Measurements from ENCODE around the gene LRRC74B.

DNA sequence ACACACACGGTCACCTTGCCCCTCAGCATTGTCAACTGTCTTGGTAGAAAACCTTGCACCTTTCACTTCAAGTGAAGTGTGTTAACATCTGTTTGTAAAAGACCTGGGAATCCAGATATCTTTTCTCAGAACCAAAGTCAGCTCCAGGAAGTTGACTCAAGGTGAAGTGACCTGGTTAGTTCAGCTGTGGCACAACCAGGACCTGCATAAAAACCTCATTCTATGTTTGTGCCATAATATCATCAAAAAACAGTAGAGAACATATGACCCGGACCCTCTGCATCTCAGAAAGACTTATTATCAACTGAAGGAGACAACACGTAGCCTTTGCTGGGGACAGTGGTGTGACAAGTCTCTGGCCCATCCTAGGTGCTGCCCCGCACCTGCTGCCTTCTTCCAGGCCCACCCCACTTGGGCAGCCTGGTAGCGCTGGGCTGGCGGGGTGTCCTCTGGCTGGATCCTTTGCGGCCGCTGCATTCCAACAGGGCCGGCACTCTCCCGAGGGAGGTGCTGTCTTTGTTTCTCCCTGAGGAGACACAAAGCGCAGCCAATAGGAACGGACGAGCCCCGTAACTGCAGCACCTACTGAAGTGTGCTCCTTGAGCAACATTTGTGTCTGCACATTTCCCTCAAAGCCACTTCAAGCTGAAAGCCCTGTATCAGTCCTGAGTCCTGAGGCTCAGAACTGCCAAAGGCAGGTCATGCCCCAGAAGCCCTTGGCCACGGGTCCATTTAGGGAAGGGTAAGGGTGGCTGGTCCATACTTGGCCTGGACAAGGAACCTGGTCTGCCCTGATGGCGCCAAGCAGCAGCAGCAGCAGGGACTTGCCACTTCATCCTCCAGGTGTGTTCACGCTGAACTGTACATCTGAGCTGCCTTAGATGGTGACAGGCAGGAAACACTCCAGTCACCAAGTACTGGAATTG lies 25.2 kb downstream of the LRRC74B start:
- TF ChIP-seq, protein P1, sequence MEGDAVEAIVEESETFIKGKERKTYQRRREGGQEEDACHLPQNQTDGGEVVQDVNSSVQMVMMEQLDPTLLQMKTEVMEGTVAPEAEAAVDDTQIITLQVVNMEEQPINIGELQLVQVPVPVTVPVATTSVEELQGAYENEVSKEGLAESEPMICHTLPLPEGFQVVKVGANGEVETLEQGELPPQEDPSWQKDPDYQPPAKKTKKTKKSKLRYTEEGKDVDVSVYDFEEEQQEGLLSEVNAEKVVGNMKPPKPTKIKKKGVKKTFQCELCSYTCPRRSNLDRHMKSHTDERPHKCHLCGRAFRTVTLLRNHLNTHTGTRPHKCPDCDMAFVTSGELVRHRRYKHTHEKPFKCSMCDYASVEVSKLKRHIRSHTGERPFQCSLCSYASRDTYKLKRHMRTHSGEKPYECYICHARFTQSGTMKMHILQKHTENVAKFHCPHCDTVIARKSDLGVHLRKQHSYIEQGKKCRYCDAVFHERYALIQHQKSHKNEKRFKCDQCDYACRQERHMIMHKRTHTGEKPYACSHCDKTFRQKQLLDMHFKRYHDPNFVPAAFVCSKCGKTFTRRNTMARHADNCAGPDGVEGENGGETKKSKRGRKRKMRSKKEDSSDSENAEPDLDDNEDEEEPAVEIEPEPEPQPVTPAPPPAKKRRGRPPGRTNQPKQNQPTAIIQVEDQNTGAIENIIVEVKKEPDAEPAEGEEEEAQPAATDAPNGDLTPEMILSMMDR (IDR thresholded peaks at IDR 0.05), result no peak
- no peak for TF ChIP-seq POLR2A (IDR thresholded peaks at IDR 0.05)
